OCI-LY7 (cell line): ENCODE measurements around the gene C9orf78. TPM values are rescaled to one million over a fixed set of nuclear protein-coding genes. Genes with fewer than 3 reads are reported as not detected.
"Not testable (repeated sequence)": the region's sequence is repeated elsewhere in the genome, so short reads cannot be mapped to it uniquely, and the experiment has no call there.

Experiments used
- BruUV-seq: library from RNA; stranded (reverse); fragments of 400-500 nt; replicated peaks from 2 replicates; lab custom pipeline; 2021; lab: Mats Ljungman, UMichigan
- CTCF ChIA-PET: fragments of 300-600 bp; sonication (Branson Sonifier 250); formaldehyde crosslinking; loops from one replicate; lab custom pipeline; 2022; ENCODE audit warnings: antibody characterized with exemption; ENCODE audit not compliant: unreplicated experiment; lab: Charles Lee
- POLR2A ChIA-PET: fragments of 300-600 bp; sonication (Branson Sonifier 250); formaldehyde crosslinking; loops from one replicate; lab custom pipeline; 2022; ENCODE audit warnings: antibody characterized with exemption; lab: Charles Lee
- DNase-seq: peaks from one replicate; pipeline ENCODE4 v3.0.0-alpha.2; 2015; ENCODE audit warnings: low spot score
- H2AFZ ChIP-seq: fragments of 200-600 bp; sonication (generic), shearing (Covaris generic); 2 replicates; pipeline ENCODE4 v1.6.1; 2014; ENCODE audit warnings: mild to moderate bottlenecking, antibody characterized with exemption, low read length, moderate library complexity
- H3K27ac ChIP-seq: fragments of 200-600 bp; sonication (generic); 2 replicates; pipeline ENCODE4 v1.5.1; 2014; ENCODE audit warnings: mixed run types, low read depth, mild to moderate bottlenecking, moderate library complexity, low read length, inconsistent platforms; ENCODE audit not compliant: poor library complexity, severe bottlenecking
- H3K36me3 ChIP-seq: fragments of 200-600 bp; sonication (generic); 2 replicates; pipeline ENCODE4 v1.6.1; 2014; ENCODE audit warnings: mild to moderate bottlenecking, antibody characterized with exemption, low read length, moderate library complexity, mixed read lengths; ENCODE audit not compliant: insufficient read depth
- H3K4me1 ChIP-seq: fragments of 200-600 bp; sonication (generic); 2 replicates; pipeline ENCODE4 v1.5.1; 2014; ENCODE audit warnings: mild to moderate bottlenecking, low read length; ENCODE audit not compliant: insufficient read depth, poor library complexity, severe bottlenecking
- H3K4me2 ChIP-seq: fragments of 200-600 bp; sonication (generic); 2 replicates; pipeline ENCODE4 v1.6.1; 2014; ENCODE audit warnings: mild to moderate bottlenecking, low read length
- H3K4me3 ChIP-seq: fragments of 200-600 bp; sonication (generic); 2 replicates; pipeline ENCODE4 v1.5.1; 2014; ENCODE audit warnings: mild to moderate bottlenecking, low read depth, low read length; ENCODE audit not compliant: poor library complexity, severe bottlenecking
- H3K79me2 ChIP-seq: fragments of 200-600 bp; sonication (generic); 2 replicates; pipeline ENCODE4 v1.6.1; 2016; ENCODE audit warnings: low read depth, mild to moderate bottlenecking, low read length, moderate library complexity, mixed read lengths; ENCODE audit not compliant: insufficient read depth
- H3K9me2 ChIP-seq: fragments of 200-600 bp; sonication (generic); 2 replicates; pipeline ENCODE4 v1.6.1; 2016; ENCODE audit warnings: mild to moderate bottlenecking, low read length, mixed read lengths; ENCODE audit not compliant: insufficient read depth
- H3K9me3 ChIP-seq: fragments of 200-600 bp; sonication (generic); 2 replicates; pipeline ENCODE4 v1.6.1; 2014; ENCODE audit warnings: mild to moderate bottlenecking, mixed run types, low read length, mixed read lengths
- H4K20me1 ChIP-seq: fragments of 200-600 bp; sonication (generic); 2 replicates; pipeline ENCODE4 v1.6.1; 2014; ENCODE audit warnings: mild to moderate bottlenecking, antibody characterized with exemption, low read length, moderate library complexity, mixed read lengths; ENCODE audit not compliant: insufficient read depth
- EZH2phosphoT487 ChIP-seq: fragments of 200-600 bp; sonication (generic); IDR thresholded peaks from 2 replicates; pipeline ENCODE4 v1.6.1; 2018; ENCODE audit warnings: low read depth, borderline replicate concordance, mild to moderate bottlenecking, mixed run types, antibody characterized with exemption, low read length, moderate library complexity, mixed read lengths
- intact Hi-C: fragments of 100-400 bp; cut with micrococcal nuclease; formaldehyde crosslinking; loops from one replicate; pipeline ENCODE4 v1.10.0; 2022; ENCODE audit not compliant: unreplicated experiment
- total RNA-seq, 2 experiments: library from RNA; depleted of rRNA in 1 of 2; stranded (reverse); fragments of >200 nt in 1 of 2; shearing (Covaris generic) in 1 of 2; gene quantifications; 2 replicates each; pipeline ENCODE4 v1.2.3, GENCODE V29; 2014 to 2022
- TF ChIP-seq, protein P1 (sequence below): fragments of 200-600 bp; sonication (generic); conservative IDR thresholded peaks from 2 replicates; pipeline ENCODE4 v1.5.1; 2014; ENCODE audit warnings: mild to moderate bottlenecking, antibody characterized with exemption, low read length, moderate library complexity, mixed read lengths

Gene C9orf78
- total RNA-seq, 2 experiments from 2014 or later, result 49.4 to 60.6 TPM

- Histone ChIP-seq H4K20me1 (no peaks in the 10 kb centered on the region), H3K9me2 (no peaks in the 10 kb centered on the region), H3K79me2 (peaks cover 11% of the 10 kb centered on the region), H3K36me3 (peaks cover 14% of the 10 kb centered on the region; the same call in 1 of the 2 replicates), H3K27ac (no peak overlapping the region), H2AFZ (no peak overlapping the region), H3K4me3 (no peak overlapping the region), H3K9me3 (no peaks in the 10 kb centered on the region), H3K4me2 (no peak overlapping the region), H3K4me1 (peaks cover 11% of the 10 kb centered on the region)
- intact Hi-C loops, result no loop called here
- TF ChIP-seq, protein P1, sequence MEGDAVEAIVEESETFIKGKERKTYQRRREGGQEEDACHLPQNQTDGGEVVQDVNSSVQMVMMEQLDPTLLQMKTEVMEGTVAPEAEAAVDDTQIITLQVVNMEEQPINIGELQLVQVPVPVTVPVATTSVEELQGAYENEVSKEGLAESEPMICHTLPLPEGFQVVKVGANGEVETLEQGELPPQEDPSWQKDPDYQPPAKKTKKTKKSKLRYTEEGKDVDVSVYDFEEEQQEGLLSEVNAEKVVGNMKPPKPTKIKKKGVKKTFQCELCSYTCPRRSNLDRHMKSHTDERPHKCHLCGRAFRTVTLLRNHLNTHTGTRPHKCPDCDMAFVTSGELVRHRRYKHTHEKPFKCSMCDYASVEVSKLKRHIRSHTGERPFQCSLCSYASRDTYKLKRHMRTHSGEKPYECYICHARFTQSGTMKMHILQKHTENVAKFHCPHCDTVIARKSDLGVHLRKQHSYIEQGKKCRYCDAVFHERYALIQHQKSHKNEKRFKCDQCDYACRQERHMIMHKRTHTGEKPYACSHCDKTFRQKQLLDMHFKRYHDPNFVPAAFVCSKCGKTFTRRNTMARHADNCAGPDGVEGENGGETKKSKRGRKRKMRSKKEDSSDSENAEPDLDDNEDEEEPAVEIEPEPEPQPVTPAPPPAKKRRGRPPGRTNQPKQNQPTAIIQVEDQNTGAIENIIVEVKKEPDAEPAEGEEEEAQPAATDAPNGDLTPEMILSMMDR, result no peak
- TF ChIP-seq EZH2phosphoT487, result no peak
- BruUV-seq, result no TSS peak
- ChIA-PET CTCF (no interaction called here), POLR2A (interaction anchor here (0.6 kb wide), 1 partner anchor 32 kb away, joined by 3 read pairs; no protein-coding TSS in a partner anchor)
- no peak for DNase-seq
Measured at GRCh38 chr9:129801504-129801903, 33.6 kb downstream of the C9orf78 start.

DNA sequence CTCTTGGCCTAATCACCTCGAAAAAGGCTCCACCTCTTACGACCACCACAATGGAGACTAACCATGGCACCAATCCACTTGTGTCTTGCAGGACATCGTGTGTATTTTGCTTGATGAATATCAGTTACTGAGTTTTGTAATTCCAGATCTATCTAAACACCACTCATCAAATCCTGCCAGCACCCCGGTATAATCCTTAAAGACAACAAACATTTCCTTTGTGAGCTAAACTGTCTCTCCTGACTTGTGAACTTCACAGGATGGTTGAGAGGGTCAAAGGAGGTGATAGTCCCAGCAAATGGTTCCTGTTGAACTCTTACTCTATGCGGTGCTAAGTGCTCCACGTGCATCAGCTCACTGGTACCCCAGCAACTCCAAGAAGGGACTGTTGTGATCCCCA is 36.1 kb downstream of the C9orf78 start:
- H2AFZ ChIP-seq, result no peak overlapping the region
- H3K4me1 ChIP-seq, result peaks cover 4% of the 10 kb centered on the region
- no peak for TF ChIP-seq EZH2phosphoT487
- TF ChIP-seq, protein P1, result no peak
- intact Hi-C loops, result no loop called here
- H3K4me2 ChIP-seq, result no peak overlapping the region
- H3K9me2 ChIP-seq, result no peaks in the 10 kb centered on the region
- ChIA-PET POLR2A (no interaction called here), CTCF (no interaction called here)
- H4K20me1 ChIP-seq, result no peaks in the 10 kb centered on the region
- BruUV-seq, result no TSS peak
- H3K9me3 ChIP-seq, result no peaks in the 10 kb centered on the region
- no peak for DNase-seq
- no peak overlapping the region for H3K27ac ChIP-seq
- peaks cover 6% of the 10 kb centered on the region; the same call in 1 of the 2 replicates for H3K79me2 ChIP-seq
- no peak overlapping the region for H3K4me3 ChIP-seq
- no peaks in the 10 kb centered on the region for H3K36me3 ChIP-seq

DNA sequence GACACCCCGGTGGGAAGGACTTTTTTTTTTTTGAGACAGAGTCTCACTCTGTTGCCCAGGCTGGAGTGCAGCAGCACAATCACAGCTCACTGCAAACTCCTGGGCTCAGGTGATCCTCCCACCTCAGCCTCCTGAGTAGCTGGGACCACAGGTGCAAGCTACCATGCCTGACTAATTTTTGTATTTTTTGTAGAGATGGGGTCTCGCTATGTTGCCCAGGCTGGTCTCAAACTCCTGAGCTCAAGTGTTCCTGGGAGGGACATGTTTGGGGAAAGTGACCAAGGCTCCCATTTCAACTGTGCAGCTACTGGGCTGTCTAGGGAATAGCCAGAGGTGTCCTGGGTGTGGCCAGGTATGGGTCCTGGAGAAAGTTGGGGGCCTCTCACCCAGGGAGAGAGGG is 39.0 kb downstream of the C9orf78 start:
- H3K79me2 ChIP-seq, H3K36me3 ChIP-seq, DNase-seq, H4K20me1 ChIP-seq, H2AFZ ChIP-seq, POLR2A ChIA-PET, H3K9me2 ChIP-seq, BruUV-seq, H3K4me1 ChIP-seq, intact Hi-C loops, H3K9me3 ChIP-seq, H3K4me2 ChIP-seq, CTCF ChIA-PET, H3K4me3 ChIP-seq, H3K27ac ChIP-seq: not testable (repeated sequence)
